Measurements from ENCODE around the gene KATNA1.

DNA sequence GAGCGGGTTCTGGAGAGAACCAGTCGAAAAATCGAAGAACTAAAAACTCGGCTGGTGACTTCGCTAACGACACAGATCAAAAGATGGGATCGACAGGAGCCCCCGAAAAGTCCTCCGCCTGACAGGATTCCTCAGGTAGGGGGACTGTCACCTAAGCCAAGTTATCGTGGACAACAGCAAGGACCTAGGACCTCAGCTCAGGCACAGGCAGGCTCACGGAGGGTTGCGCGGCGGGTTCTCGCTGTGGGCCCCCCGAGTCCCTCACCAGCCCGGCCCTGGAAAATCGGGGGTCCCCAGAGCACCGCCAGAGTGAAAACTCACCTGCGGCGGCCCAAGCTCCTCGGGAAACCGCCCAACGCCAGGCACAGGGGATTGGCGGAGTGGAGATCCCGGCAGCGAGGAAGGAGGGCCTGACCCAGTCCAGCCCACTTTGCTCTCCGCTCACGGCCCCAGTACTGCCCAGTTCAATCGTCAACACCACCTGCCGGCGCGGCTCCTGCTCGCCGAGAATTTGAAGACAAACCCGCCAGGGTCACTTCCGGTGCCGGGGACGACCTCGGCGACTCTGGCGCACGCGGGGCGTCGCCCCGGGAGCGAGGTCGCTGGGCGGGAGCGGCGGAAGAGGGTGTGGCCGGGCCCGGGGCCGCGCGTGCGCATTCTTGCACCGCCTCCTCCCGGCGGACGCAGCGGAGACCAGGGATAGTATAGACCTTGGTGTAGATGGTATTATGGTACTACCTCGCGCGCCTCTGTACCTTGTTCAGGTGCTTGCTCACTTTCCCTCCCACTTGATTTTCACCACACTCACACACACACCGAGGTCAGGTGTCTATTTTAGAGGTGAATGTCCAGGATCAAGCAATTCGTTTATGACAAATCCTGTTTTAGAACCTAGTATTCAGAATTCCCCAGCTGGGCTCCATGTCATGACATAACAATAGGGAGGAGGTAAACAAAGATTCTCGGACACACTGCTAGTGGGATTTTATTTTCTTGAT is at the start of gene KATNA1:
- TF ChIP-seq, protein P1, sequence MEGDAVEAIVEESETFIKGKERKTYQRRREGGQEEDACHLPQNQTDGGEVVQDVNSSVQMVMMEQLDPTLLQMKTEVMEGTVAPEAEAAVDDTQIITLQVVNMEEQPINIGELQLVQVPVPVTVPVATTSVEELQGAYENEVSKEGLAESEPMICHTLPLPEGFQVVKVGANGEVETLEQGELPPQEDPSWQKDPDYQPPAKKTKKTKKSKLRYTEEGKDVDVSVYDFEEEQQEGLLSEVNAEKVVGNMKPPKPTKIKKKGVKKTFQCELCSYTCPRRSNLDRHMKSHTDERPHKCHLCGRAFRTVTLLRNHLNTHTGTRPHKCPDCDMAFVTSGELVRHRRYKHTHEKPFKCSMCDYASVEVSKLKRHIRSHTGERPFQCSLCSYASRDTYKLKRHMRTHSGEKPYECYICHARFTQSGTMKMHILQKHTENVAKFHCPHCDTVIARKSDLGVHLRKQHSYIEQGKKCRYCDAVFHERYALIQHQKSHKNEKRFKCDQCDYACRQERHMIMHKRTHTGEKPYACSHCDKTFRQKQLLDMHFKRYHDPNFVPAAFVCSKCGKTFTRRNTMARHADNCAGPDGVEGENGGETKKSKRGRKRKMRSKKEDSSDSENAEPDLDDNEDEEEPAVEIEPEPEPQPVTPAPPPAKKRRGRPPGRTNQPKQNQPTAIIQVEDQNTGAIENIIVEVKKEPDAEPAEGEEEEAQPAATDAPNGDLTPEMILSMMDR (IDR thresholded peaks at IDR 0.05): peak in 2 of 6 experiments; percentile 8 to 26
- TF ChIP-seq POLR2A (IDR thresholded peaks at IDR 0.05): peak in 2 of 4 donors; percentile 43 to 72

Measured in esophagus squamous epithelium (tissue), 4 donors.